ENCODE measurements around the gene MAZ.

DNA sequence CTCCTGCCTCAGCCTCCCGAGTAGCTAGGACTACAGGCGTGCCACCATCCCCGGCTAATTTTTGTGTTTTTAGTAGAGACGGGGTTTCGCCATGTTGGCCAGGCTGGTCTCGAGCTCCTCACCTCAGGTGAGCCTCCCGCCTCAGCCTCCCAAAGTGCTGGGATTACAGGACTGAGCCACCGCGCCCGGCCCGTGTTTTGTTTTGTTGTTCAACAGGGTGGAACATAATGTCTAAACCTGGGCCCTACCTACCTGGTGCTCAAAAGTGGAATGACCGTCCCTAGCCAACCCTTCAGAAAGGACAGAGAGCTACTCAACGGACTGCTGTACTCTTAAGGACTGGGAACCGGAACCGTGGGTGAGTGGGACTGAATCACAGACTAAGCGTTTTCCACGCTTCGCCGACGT lies 16.6 kb upstream of the MAZ start:
- TF ChIP-seq ZNF274 (IDR thresholded peaks at IDR 0.05; ENCODE audit: borderline replicate concordance, extremely low read depth, low read length) (no peak), EP300 (IDR thresholded peaks at IDR 0.05; ENCODE audit: borderline replicate concordance in 1 of 2, low read depth in 2 of 2, low read length in 2 of 2) (no peak)
- TF ChIP-seq, protein P1, sequence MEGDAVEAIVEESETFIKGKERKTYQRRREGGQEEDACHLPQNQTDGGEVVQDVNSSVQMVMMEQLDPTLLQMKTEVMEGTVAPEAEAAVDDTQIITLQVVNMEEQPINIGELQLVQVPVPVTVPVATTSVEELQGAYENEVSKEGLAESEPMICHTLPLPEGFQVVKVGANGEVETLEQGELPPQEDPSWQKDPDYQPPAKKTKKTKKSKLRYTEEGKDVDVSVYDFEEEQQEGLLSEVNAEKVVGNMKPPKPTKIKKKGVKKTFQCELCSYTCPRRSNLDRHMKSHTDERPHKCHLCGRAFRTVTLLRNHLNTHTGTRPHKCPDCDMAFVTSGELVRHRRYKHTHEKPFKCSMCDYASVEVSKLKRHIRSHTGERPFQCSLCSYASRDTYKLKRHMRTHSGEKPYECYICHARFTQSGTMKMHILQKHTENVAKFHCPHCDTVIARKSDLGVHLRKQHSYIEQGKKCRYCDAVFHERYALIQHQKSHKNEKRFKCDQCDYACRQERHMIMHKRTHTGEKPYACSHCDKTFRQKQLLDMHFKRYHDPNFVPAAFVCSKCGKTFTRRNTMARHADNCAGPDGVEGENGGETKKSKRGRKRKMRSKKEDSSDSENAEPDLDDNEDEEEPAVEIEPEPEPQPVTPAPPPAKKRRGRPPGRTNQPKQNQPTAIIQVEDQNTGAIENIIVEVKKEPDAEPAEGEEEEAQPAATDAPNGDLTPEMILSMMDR (IDR thresholded peaks at IDR 0.05; ENCODE audit: control extremely low read depth in 1 of 3, insufficient read depth in 1 of 3, low read depth in 1 of 3, low read length in 3 of 3), result no peak

Measured in H1 (cell line).